ENCODE results near the gene ZNF354C.

Gene ZNF354C

DNA sequence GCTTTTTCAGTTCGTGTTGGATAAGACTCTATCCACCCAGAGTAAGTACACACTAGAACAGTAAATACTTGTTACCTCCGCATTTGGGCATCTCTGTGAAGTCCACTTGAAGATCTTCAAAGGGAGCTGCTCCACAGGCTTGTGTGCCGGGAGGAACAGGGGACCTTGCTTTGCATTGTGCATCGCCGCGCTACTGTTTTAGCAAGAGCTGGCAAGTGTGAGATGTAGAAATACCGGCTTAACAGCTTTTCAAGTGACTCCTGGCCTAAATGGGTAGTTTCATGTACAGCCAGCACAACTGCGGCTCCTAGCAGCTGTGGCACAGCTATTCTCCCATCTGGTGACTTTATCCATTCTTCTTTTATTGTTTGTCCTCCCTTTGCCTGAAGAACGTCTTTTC, 8.4 kb upstream of the ZNF354C start:
- no peak for TF ChIP-seq EZH2phosphoT487 (IDR thresholded peaks at IDR 0.05; ENCODE audit: low read depth)
- no peaks in the 10 kb centered on the region for H3K36me3 ChIP-seq (replicated peaks; ENCODE audit: low read depth, low read length)
- no peaks in the 10 kb centered on the region; the same call in 1 of the 2 replicates for H3K9me3 ChIP-seq (ENCODE audit: insufficient read depth, low read length)
- H3K4me2 ChIP-seq (ENCODE audit: low read length), result no peak overlapping the region
- no peaks in the 10 kb centered on the region for H3K27me3 ChIP-seq (ENCODE audit: low read depth, low read length)
- H4K20me1 ChIP-seq (ENCODE audit: insufficient read depth, low read length), result no peaks in the 10 kb centered on the region
- H3K79me2 ChIP-seq (ENCODE audit: low read length), result no peaks in the 10 kb centered on the region
- no peak overlapping the region for H2AFZ ChIP-seq (ENCODE audit: low read depth, low read length)
- no peaks in the 10 kb centered on the region for H3K4me1 ChIP-seq (ENCODE audit: low read length)
- no peak overlapping the region for H3K4me3 ChIP-seq (ENCODE audit: low read length)
- no peak overlapping the region for H3K27ac ChIP-seq (ENCODE audit: low read length)
- H3K9ac ChIP-seq (ENCODE audit: low read length), result no peak overlapping the region

- no peaks in the 10 kb centered on the region for H4K20me1 ChIP-seq (ENCODE audit: insufficient read depth, low read length)
- H3K36me3 ChIP-seq (replicated peaks; ENCODE audit: low read depth, low read length), result no peaks in the 10 kb centered on the region
- H3K79me2 ChIP-seq (ENCODE audit: low read length), result no peaks in the 10 kb centered on the region
- TF ChIP-seq, protein P1, sequence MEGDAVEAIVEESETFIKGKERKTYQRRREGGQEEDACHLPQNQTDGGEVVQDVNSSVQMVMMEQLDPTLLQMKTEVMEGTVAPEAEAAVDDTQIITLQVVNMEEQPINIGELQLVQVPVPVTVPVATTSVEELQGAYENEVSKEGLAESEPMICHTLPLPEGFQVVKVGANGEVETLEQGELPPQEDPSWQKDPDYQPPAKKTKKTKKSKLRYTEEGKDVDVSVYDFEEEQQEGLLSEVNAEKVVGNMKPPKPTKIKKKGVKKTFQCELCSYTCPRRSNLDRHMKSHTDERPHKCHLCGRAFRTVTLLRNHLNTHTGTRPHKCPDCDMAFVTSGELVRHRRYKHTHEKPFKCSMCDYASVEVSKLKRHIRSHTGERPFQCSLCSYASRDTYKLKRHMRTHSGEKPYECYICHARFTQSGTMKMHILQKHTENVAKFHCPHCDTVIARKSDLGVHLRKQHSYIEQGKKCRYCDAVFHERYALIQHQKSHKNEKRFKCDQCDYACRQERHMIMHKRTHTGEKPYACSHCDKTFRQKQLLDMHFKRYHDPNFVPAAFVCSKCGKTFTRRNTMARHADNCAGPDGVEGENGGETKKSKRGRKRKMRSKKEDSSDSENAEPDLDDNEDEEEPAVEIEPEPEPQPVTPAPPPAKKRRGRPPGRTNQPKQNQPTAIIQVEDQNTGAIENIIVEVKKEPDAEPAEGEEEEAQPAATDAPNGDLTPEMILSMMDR (IDR thresholded peaks at IDR 0.05; ENCODE audit: low read depth, low read length), result no peak
- no peaks in the 10 kb centered on the region; the same call in 1 of the 2 replicates for H3K9me3 ChIP-seq (ENCODE audit: insufficient read depth, low read length)
- H3K27me3 ChIP-seq (ENCODE audit: low read depth, low read length), result no peaks in the 10 kb centered on the region
- H3K27ac ChIP-seq (ENCODE audit: low read length), result no peak overlapping the region
- H3K4me1 ChIP-seq (ENCODE audit: low read length), result no peaks in the 10 kb centered on the region
- H3K9ac ChIP-seq (ENCODE audit: low read length), result no peak overlapping the region
- H3K4me3 ChIP-seq (ENCODE audit: low read length), result no peak overlapping the region
- H2AFZ ChIP-seq (ENCODE audit: low read depth, low read length), result no peak overlapping the region
- no peak overlapping the region for H3K4me2 ChIP-seq (ENCODE audit: low read length)
Observed at GRCh38 chr5:179054036-179054785, 6.0 kb upstream of the ZNF354C start.

GRCh38 chr5:179054876-179055275, 5.3 kb upstream of the ZNF354C start:
- Histone ChIP-seq H3K36me3 (replicated peaks; ENCODE audit: low read depth, low read length) (no peaks in the 10 kb centered on the region), H4K20me1 (ENCODE audit: insufficient read depth, low read length) (no peaks in the 10 kb centered on the region), H3K4me3 (ENCODE audit: low read length) (no peak overlapping the region), H3K9ac (ENCODE audit: low read length) (no peak overlapping the region), H2AFZ (ENCODE audit: low read depth, low read length) (no peak overlapping the region), H3K79me2 (ENCODE audit: low read length) (no peaks in the 10 kb centered on the region), H3K9me3 (ENCODE audit: insufficient read depth, low read length) (peaks cover 1% of the 10 kb centered on the region; the same call in 1 of the 2 replicates), H3K4me1 (ENCODE audit: low read length) (no peaks in the 10 kb centered on the region), H3K27me3 (ENCODE audit: low read depth, low read length) (no peaks in the 10 kb centered on the region), H3K4me2 (ENCODE audit: low read length) (no peak overlapping the region), H3K27ac (ENCODE audit: low read length) (no peak overlapping the region)
- TF ChIP-seq, protein P1 (IDR thresholded peaks at IDR 0.05; ENCODE audit: low read depth, low read length), result no peak

GRCh38 chr5:179055436-179055835, 4.7 kb upstream of the ZNF354C start:
- H3K9ac ChIP-seq (ENCODE audit: low read length), result no peak overlapping the region
- H3K27ac ChIP-seq (ENCODE audit: low read length), result no peak overlapping the region
- no peaks in the 10 kb centered on the region for H3K27me3 ChIP-seq (ENCODE audit: low read depth, low read length)
- no peaks in the 10 kb centered on the region for H3K4me1 ChIP-seq (ENCODE audit: low read length)
- TF ChIP-seq, protein P1 (IDR thresholded peaks at IDR 0.05; ENCODE audit: low read depth, low read length), result no peak
- no peak for TF ChIP-seq EZH2phosphoT487 (IDR thresholded peaks at IDR 0.05; ENCODE audit: low read depth)
- H3K4me2 ChIP-seq (ENCODE audit: low read length), result no peak overlapping the region
- H3K36me3 ChIP-seq (replicated peaks; ENCODE audit: low read depth, low read length), result no peaks in the 10 kb centered on the region
- peaks cover 3% of the 10 kb centered on the region; the same call in 1 of the 2 replicates for H3K9me3 ChIP-seq (ENCODE audit: insufficient read depth, low read length)
- H3K4me3 ChIP-seq (ENCODE audit: low read length), result no peak overlapping the region
- H2AFZ ChIP-seq (ENCODE audit: low read depth, low read length), result no peak overlapping the region
- H3K79me2 ChIP-seq (ENCODE audit: low read length), result no peaks in the 10 kb centered on the region
- H4K20me1 ChIP-seq (ENCODE audit: insufficient read depth, low read length), result no peaks in the 10 kb centered on the region

All from OCI-LY3 (cell line).